Fibroblast of skin of back (primary cell): ENCODE measurements around the gene TRPV2. TPM values are rescaled to one million over a fixed set of nuclear protein-coding genes. Genes with fewer than 3 reads are reported as not detected.
A peak's percentile ranks its signal among the peaks of the same experiment; 100 is the strongest.
"Not testable (repeated sequence)": the region's sequence is repeated elsewhere in the genome, so short reads cannot be mapped to it uniquely, and the experiment has no call there.

Experiments used
- DNase-seq: peaks from one replicate; pipeline ENCODE4 v3.0.0-alpha.2; 2013
- polyA plus RNA-seq, 2 experiments: library from polyadenylated mRNA; unstranded; fragments of 120-200 nt; gene quantifications; one replicate each; pipeline ENCODE4 v1.2.1, GENCODE V29; 2013; ENCODE audit not compliant: insufficient read length in 2 of 2

TRPV2 gene
- polyA plus RNA-seq (2013, experiment 1 of 2; ENCODE audit: insufficient read length) = 7.0 TPM
- polyA plus RNA-seq (2013, experiment 2 of 2; ENCODE audit: insufficient read length) = 5.9 TPM

GRCh38 chr17:16415031-16415924, at the start of gene TRPV2:
TRPV2 (plus strand) TSS chr17:16415571; CDS start chr17:16417669, 2,098 bp downstream.
- no peak for DNase-seq

- DNase-seq = peak; percentile 82
These were observed 43.6 kb upstream of the TRPV2 start for GRCh38 chr17:16371742-16372141.

- peak; percentile 59 for DNase-seq
These were observed 41.0 kb upstream of the TRPV2 start for GRCh38 chr17:16374146-16374938.

GRCh38 chr17:16377941-16378341, 37.4 kb upstream of the TRPV2 start:
- DNase-seq = peak; percentile 25

GRCh38 chr17:16378636-16379282, 36.6 kb upstream of the TRPV2 start:
- no peak for DNase-seq

- no peak for DNase-seq
These were observed 35.7 kb upstream of the TRPV2 start for GRCh38 chr17:16379654-16380053.

GRCh38 chr17:16380640-16381495, 34.5 kb upstream of the TRPV2 start, which contains the start of gene UBB:
UBB (plus strand) TSS chr17:16381091; CDS start chr17:16381908, 817 bp downstream.
- peak; percentile 98 for DNase-seq

- DNase-seq = no peak
These were observed 33.9 kb upstream of the TRPV2 start for GRCh38 chr17:16381496-16381820.

- DNase-seq = no peak
These were observed 32.2 kb upstream of the TRPV2 start for GRCh38 chr17:16383216-16383615.

GRCh38 chr17:16383772-16384287, 31.5 kb upstream of the TRPV2 start:
- DNase-seq = no peak

- no peak for DNase-seq
These were observed 30.8 kb upstream of the TRPV2 start for GRCh38 chr17:16384557-16384956.

- DNase-seq = not testable (repeated sequence)
These were observed 29.3 kb upstream of the TRPV2 start for GRCh38 chr17:16386126-16386507.

GRCh38 chr17:16391451-16391850, 23.9 kb upstream of the TRPV2 start:
- DNase-seq = no peak

GRCh38 chr17:16392491-16392890, 22.9 kb upstream of the TRPV2 start:
- not testable (repeated sequence) for DNase-seq

- not testable (repeated sequence) for DNase-seq
These were observed 19.5 kb upstream of the TRPV2 start for GRCh38 chr17:16395887-16396286.

- DNase-seq = not testable (repeated sequence)
These were observed 18.7 kb upstream of the TRPV2 start for GRCh38 chr17:16396693-16397092.

- DNase-seq = no peak
These were observed 16.8 kb upstream of the TRPV2 start for GRCh38 chr17:16398270-16399267.

GRCh38 chr17:16403847-16404246, 11.5 kb upstream of the TRPV2 start:
- not testable (repeated sequence) for DNase-seq

GRCh38 chr17:16406742-16407674, 8.4 kb upstream of the TRPV2 start:
- DNase-seq = peak; percentile 47
